Naive thymus-derived CD8-positive, alpha-beta T cell (primary cell): ENCODE measurements around the gene DNAJC24. TPM values are rescaled to one million over a fixed set of nuclear protein-coding genes. Genes with fewer than 3 reads are reported as not detected.

ENCODE experiments used
- ATAC-seq, 2 donors: fragments of 150-1000 bp; cut with Tn5 transposase in 1 of 2; sonication (Bioruptor Pico), chemical (Tn5 transposase) in 1 of 2; 1 replicate in 1 of 2; 2 replicates in 1 of 2; pipeline ENCODE4 v1.10.0; 2021; ENCODE audit warnings: mild to moderate bottlenecking in 2 of 2, moderate library complexity in 2 of 2
- POLR2A ChIA-PET: fragments of 350-600 bp; sonication (Branson Sonifier 250); formaldehyde crosslinking; loops from one replicate; lab custom pipeline; 2021; ENCODE audit warnings: antibody characterized with exemption; lab: Charles Lee
- DNase-seq, 10 donors: peaks; one replicate each; pipeline versions ENCODE4 v3.0.0 to v3.0.0-alpha.2; 2020 to 2022
- H3K27ac Mint-ChIP-seq, 10 donors: one replicate each; pipeline ENCODE4 v1.8.0; 2020 to 2022; ENCODE audit warnings: mild to moderate bottlenecking in 10 of 10, mixed read lengths in 10 of 10, moderate library complexity in 4 of 10, inconsistent platforms in 1 of 10
- H3K27me3 Mint-ChIP-seq, 5 donors: one replicate each; pipeline ENCODE4 v1.8.0; 2021 to 2022; ENCODE audit warnings: mixed read lengths in 5 of 5
- H3K36me3 Mint-ChIP-seq, 3 donors: one replicate each; pipeline ENCODE4 v1.8.0; 2020 to 2022; ENCODE audit warnings: mixed read lengths in 3 of 3, mild to moderate bottlenecking in 2 of 3, inconsistent platforms in 1 of 3
- H3K4me1 Mint-ChIP-seq, 4 donors: one replicate each; pipeline ENCODE4 v1.8.0; 2021 to 2022; ENCODE audit warnings: mixed read lengths in 4 of 4
- H3K4me3 Mint-ChIP-seq, 10 donors: one replicate each; pipeline ENCODE4 v1.8.0; 2020 to 2022; ENCODE audit warnings: mild to moderate bottlenecking in 10 of 10, mixed read lengths in 10 of 10, moderate library complexity in 6 of 10, inconsistent platforms in 1 of 10
- H3K9me3 Mint-ChIP-seq, 9 donors: one replicate each; pipeline ENCODE4 v1.8.0; 2020 to 2022; ENCODE audit warnings: mixed read lengths in 9 of 9, mild to moderate bottlenecking in 3 of 9, inconsistent platforms in 1 of 9, moderate library complexity in 1 of 9
- polyA plus RNA-seq, 3 donors: library from polyadenylated mRNA; unstranded; fragments of 300-500 nt; fragmentation: Illumina TruSeq; gene quantifications; one replicate each; pipeline ENCODE4 v1.2.3, GENCODE V29; 2021
- total RNA-seq, 8 experiments: library from RNA in 2 of 8; stranded (reverse) in 2 of 8; gene quantifications; one replicate each; pipeline ENCODE4 v1.2.3 and lab custom pipeline; 2021 to 2026

Gene DNAJC24
- total and polyA plus RNA-seq, 5 experiments from 2014 or later, result 13.5 to 34.7 (median 16.2) TPM

DNA sequence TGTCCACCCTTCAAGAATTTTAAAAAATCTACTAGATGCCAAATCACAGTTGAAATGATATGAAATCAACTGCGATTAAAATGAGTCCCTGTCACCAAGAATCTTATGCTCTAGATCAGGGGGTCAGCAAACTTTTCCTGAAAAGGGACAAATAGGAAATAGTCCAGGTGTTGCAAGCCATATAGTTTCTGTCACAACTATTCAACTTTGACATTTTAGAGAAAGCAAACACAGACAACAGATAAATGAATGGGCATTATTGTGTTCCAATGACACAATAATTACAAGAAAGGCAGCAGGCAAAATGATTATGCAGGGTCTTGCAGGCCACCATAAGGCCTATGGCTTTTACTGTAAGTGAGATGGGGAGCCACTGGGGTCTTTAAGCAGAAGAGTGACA is 81.2 kb downstream of the DNAJC24 start:
- no peaks in the 10 kb centered on the region for H3K27me3 Mint-ChIP-seq
- H3K4me1 Mint-ChIP-seq, result peaks cover 0 to 10% (median 5%) of the 10 kb centered on the region in 4 donors
- H3K4me3 Mint-ChIP-seq, result no peak overlapping the region
- POLR2A ChIA-PET, result no interaction called here
- no peaks in the 10 kb centered on the region for H3K9me3 Mint-ChIP-seq
- no peak overlapping the region for H3K27ac Mint-ChIP-seq
- DNase-seq, result no peak
- H3K36me3 Mint-ChIP-seq, result peaks cover 19 to 63% (median 58%) of the 10 kb centered on the region in 3 donors
- ATAC-seq, result no peak

DNA sequence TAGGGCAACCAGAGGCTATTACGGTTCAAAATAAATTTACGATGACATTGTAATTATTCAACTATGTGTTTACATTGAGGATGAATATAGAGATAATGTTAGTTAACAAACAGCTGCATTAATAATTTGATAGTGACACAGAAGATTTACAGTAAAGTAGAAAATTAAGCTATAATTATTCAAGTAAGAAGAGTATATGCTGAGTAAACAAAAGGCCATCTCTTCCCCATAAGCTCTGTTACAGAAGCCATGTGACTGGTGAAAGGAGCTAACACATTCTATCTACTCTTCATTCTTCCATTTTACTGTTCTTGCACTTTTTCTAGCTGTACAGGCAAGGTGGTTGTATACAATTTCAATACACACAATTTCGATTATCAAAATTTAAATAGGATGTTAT is 85.5 kb downstream of the DNAJC24 start:
- Mint-ChIP-seq H3K27me3 (no peaks in the 10 kb centered on the region), H3K4me1 (peaks cover 0 to 10% (median 4%) of the 10 kb centered on the region in 4 donors), H3K27ac (no peak overlapping the region), H3K9me3 (no peaks in the 10 kb centered on the region), H3K4me3 (no peak overlapping the region), H3K36me3 (peaks cover 11 to 71% (median 61%) of the 10 kb centered on the region in 3 donors)
- POLR2A ChIA-PET, result no interaction called here
- no peak for DNase-seq
- no peak for ATAC-seq

DNA sequence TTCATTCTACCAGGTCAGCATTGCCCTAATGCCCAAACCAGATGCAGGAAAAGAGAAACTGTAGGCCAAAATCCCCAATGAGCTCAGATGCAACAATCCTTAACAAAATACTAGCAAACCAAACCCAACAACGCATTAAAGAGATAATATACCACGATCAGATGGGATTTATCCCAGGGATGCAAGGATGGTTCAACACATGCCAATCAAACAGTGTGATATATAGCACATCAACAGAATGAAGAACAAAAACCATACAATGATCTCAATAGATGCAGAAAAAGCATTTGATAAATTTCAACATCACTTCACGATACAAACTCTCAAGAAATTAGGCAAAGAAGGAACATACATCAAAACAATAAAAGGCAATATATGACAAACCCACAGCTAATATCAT is 94.8 kb downstream of the DNAJC24 start:
- H3K27ac Mint-ChIP-seq, result no peak overlapping the region
- no peak for DNase-seq
- peaks cover 0 to 23% (median 14%) of the 10 kb centered on the region in 9 donors for H3K9me3 Mint-ChIP-seq
- POLR2A ChIA-PET, result no interaction called here
- no peak overlapping the region for H3K4me3 Mint-ChIP-seq
- peaks cover 26 to 53% (median 46%) of the 10 kb centered on the region in 3 donors for H3K36me3 Mint-ChIP-seq
- H3K27me3 Mint-ChIP-seq, result no peaks in the 10 kb centered on the region
- peaks cover 0 to 8% (median 3%) of the 10 kb centered on the region in 4 donors for H3K4me1 Mint-ChIP-seq
- no peak for ATAC-seq

DNA sequence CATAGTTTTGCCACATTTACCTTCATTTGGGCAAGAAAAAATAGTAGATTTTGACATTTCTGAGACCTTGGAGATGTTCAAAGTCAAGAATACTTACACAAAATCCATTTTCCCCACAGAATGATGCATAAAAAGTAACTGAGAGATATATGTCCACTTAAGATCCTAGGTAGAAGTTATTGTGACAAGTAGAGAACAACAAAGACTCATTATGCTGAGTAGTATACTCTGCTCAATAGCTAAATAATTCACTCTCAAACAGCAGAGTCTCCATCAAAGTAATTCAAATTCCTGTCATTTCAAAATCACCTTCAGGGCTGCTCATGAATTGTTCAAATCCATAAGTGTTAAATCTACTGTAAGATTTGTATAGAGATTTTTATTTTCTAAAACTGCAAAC is 104.4 kb downstream of the DNAJC24 start:
- no peak overlapping the region for H3K27ac Mint-ChIP-seq
- H3K4me3 Mint-ChIP-seq, result no peak overlapping the region
- no peak for ATAC-seq
- POLR2A ChIA-PET, result no interaction called here
- H3K9me3 Mint-ChIP-seq, result peaks cover 0 to 7% (median 0%) of the 10 kb centered on the region in 9 donors
- no peaks in the 10 kb centered on the region for H3K27me3 Mint-ChIP-seq
- peaks cover 9 to 26% (median 25%) of the 10 kb centered on the region in 3 donors for H3K36me3 Mint-ChIP-seq
- no peak for DNase-seq
- peaks cover 0 to 8% (median 5%) of the 10 kb centered on the region in 4 donors for H3K4me1 Mint-ChIP-seq

DNA sequence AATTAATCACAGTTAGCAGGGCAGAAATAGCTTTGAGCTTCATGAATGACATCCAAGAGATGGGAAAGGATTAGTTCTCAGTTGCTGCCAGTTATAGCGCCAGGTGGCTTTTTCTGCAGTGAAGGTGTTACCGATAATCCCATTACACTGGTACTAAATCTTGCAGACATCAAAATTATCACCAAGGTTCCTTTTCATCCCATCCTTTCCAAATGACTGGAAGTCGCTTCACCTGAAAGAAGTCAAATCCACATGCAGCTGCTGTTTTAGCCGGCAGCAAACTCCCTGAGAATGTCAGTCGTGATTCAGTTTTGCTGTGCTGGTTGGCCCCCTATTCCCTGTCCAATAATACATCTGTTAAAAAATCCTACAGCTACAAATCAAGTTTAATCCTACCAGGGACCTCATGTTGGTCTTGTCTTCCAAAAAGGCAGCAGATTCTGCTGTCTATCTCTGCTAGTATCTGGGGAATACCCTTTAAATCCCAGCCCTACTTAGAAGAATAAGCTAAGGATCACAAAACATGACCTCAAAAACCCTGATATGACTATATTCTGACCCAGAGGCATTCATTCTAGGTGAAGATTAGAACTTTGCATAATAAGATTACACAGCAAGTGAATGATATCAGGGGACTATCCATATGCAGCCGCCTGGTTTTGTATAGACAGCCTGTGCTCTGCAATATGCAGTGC is 108.0 kb downstream of the DNAJC24 start:
- Mint-ChIP-seq H3K9me3 (no peaks in the 10 kb centered on the region), H3K4me3 (no peak overlapping the region), H3K27me3 (no peaks in the 10 kb centered on the region), H3K4me1 (peaks cover 0 to 8% (median 6%) of the 10 kb centered on the region in 4 donors), H3K27ac (no peak overlapping the region), H3K36me3 (peaks cover 0 to 10% (median 7%) of the 10 kb centered on the region in 3 donors)
- no peak for ATAC-seq
- POLR2A ChIA-PET, result no interaction called here
- DNase-seq, result no peak

DNA sequence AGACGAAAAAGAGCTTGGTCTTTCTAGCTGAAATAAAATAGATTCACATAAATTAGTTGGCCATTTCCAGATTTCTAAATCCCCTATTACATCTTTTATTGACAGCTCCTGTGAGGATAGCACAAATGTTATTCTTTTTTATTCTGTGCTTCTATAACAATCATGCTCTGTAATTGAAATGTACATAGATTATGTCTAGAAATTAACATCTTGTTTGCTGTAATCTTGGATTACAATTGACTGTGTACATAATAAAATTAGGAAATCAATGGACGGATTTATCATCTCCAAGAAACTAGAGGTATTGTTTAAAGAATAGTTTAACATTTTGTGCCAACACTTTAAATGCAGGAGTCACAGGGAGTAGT is 108.5 kb downstream of the DNAJC24 start:
- DNase-seq (no peak), ATAC-seq (no peak)
- Mint-ChIP-seq H3K36me3 (peaks cover 0 to 7% (median 6%) of the 10 kb centered on the region in 3 donors), H3K4me1 (peaks cover 0 to 9% (median 7%) of the 10 kb centered on the region in 4 donors), H3K27me3 (no peaks in the 10 kb centered on the region), H3K27ac (no peak overlapping the region), H3K4me3 (no peak overlapping the region), H3K9me3 (no peaks in the 10 kb centered on the region)
- POLR2A ChIA-PET, result no interaction called here

DNA sequence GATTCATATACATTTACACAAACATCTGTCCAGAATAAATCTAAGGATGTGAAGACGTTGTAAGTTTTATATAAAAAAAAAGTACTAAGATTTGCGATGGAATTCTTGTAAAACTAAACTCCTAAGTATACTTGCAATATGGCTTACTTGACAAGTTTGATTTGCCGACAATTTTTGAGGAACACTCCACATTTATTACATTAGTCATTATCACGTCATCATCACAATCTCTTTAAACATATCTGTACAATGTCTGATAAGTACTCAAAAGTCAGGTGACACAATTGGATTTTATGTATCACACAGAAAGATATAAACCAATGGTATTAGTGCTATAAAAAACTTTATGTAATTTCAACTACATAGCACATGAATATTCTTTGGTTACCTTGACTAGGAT is 109.4 kb downstream of the DNAJC24 start:
- Mint-ChIP-seq H3K36me3 (peaks cover 0 to 4% (median 3%) of the 10 kb centered on the region in 3 donors), H3K9me3 (no peaks in the 10 kb centered on the region), H3K4me1 (peaks cover 0 to 9% (median 7%) of the 10 kb centered on the region in 4 donors), H3K4me3 (no peak overlapping the region), H3K27ac (no peak overlapping the region), H3K27me3 (no peaks in the 10 kb centered on the region)
- DNase-seq (no peak), ATAC-seq (no peak)
- POLR2A ChIA-PET, result no interaction called here

DNA sequence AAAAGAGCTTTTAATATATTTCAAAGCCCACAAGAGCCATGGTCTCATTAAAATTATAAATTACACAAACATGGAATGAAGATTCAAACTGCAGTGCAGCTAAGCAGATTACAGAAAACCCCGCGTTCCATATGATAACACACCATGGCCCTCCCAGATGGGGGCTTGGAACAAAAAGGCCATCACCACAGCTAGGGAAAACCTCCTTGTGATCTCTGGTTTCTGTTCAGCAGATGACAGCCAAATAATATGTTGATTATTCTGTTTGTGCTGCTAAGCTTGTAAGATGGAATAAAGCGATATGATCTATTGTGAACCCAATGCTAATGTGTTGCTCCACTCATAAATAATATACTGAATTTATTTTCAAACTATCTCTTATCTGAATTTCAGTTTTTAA is 111.3 kb downstream of the DNAJC24 start:
- H3K4me1 Mint-ChIP-seq, result peaks cover under 1 to 9% (median 6%) of the 10 kb centered on the region in 4 donors
- no peak for ATAC-seq
- H3K27ac Mint-ChIP-seq, result no peak overlapping the region
- DNase-seq, result no peak
- POLR2A ChIA-PET, result no interaction called here
- H3K9me3 Mint-ChIP-seq, result no peaks in the 10 kb centered on the region
- H3K36me3 Mint-ChIP-seq, result peaks cover 0 to 6% (median 0%) of the 10 kb centered on the region in 3 donors
- no peak overlapping the region for H3K4me3 Mint-ChIP-seq
- no peaks in the 10 kb centered on the region for H3K27me3 Mint-ChIP-seq

Other genes with a start within 250 kb of the DNAJC24 start
- 1 to 10 TPM in 1 of 2 experiments, under 1 TPM in 1; 0.63 to 1.8 TPM for gene DCDC1, start 121 bp upstream of the DNAJC24 start, total RNA-seq
- gene DCDC1, start 121 bp upstream of the DNAJC24 start, polyA plus RNA-seq, result under 1 TPM in 2 of 3 donors, not detected in 1; 0.29 to 0.30 TPM
- 10 to 100 TPM; 20.4 to 26.7 TPM for gene IMMP1L, start 139.8 kb downstream of the DNAJC24 start, total RNA-seq
- gene IMMP1L, start 139.8 kb downstream of the DNAJC24 start, polyA plus RNA-seq, result 10 to 100 TPM; 61.7 to 81.4 (median 80.3) TPM
- 10 to 100 TPM; 23.0 to 23.8 TPM for gene ELP4, start 139.9 kb downstream of the DNAJC24 start, total RNA-seq
- 10 to 100 TPM; 17.8 to 25.5 (median 22.2) TPM for gene ELP4, start 139.9 kb downstream of the DNAJC24 start, polyA plus RNA-seq